GM10266 (cell line): Measurements from ENCODE around the gene WDR73.

ENCODE experiments used
- DNase-seq: peaks from one replicate; pipeline ENCODE4 v3.0.0; 2012; ENCODE audit errors: extremely low spot score
- TF ChIP-seq, protein P1 (sequence below): IDR thresholded peaks from 2 replicates; pipeline ENCODE4 v1.5.1; 2012; ENCODE audit warnings: mild to moderate bottlenecking, low read depth; ENCODE audit not compliant: control insufficient read depth, insufficient read depth; ENCODE audit errors: missing control alignments

Gene WDR73

DNA sequence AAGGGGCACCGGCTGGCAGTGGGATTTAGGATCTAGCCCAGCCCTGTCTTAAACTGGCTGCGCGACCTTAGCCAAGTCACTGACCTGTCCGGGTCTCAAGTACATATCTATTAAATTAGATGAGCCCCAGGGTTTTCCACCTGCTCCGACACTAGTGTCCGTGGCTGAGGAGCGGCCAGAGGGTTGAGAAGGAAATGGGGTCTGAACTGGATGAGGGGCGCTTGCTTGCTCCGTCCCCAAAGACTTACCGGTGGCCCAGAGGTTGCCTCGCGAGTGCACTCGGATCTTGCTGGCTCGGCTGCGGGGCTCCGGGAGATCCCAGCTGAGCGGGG, 3.6 kb upstream of the WDR73 start:
- DNase-seq = no peak
- TF ChIP-seq, protein P1, sequence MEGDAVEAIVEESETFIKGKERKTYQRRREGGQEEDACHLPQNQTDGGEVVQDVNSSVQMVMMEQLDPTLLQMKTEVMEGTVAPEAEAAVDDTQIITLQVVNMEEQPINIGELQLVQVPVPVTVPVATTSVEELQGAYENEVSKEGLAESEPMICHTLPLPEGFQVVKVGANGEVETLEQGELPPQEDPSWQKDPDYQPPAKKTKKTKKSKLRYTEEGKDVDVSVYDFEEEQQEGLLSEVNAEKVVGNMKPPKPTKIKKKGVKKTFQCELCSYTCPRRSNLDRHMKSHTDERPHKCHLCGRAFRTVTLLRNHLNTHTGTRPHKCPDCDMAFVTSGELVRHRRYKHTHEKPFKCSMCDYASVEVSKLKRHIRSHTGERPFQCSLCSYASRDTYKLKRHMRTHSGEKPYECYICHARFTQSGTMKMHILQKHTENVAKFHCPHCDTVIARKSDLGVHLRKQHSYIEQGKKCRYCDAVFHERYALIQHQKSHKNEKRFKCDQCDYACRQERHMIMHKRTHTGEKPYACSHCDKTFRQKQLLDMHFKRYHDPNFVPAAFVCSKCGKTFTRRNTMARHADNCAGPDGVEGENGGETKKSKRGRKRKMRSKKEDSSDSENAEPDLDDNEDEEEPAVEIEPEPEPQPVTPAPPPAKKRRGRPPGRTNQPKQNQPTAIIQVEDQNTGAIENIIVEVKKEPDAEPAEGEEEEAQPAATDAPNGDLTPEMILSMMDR = no peak

DNA sequence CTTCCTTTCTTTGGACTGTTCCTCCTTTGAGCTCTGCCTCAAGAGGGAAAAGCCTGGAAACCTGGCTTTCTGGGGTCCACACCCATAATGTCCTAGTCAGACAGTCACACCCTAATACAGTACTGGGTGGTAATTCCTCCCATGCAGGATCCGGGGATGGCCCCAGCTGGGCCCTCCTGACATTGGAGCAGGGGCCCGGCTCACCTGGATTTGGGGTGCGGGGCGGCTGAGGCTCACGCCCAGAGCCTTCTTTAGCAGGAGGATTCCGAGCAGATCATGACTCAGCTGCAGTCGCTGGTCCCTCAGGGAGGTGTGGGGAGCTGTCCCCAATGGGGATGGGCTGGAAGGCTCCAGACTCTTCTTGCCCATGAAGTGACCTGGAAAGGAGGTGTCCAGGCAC, 2.9 kb upstream of the WDR73 start:
- TF ChIP-seq, protein P1 = no peak
- DNase-seq = no peak

DNA sequence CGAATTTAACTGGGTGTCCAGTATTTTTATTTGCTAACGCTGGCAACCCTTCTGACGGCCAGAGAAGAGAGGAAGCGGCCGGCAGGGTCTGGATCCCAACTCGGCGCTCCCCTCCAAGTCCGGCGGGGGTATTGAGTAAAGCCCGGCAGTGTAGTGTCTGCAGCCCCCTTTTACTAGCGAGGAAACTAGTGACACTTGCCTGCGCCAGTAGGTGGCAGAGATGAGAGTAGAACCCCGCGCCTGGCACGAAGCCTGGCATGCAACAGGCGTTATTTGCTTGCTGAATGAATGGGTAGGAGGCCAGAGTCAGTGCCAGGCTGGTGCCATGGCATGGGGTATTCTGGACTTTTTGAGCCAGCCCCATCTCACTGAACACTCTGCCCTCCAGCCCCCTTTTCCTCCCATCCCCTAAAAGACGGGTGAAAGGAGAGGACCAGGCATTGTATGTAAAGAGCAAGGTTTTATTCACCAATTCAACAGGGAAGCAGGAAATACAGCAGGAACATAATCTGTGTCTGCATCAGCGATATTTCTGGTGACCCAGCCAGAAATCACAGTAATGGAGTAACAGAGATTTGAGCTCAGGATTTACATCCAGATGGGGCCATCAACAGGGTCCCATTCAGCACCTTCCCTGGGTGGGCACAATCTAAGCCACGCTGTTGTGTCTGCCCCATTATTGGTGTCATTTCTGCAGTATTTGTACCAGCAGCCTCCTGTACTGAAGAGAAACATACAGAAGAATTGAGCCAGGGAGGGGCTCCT, 788 bp upstream of the WDR73 start:
- TF ChIP-seq, protein P1 = peak; percentile 73
- peak; percentile 66 for DNase-seq

- TF ChIP-seq, protein P1 = no peak
- no peak for DNase-seq
Measured at GRCh38 chr15:84653584-84653909, 536 bp downstream of the WDR73 start.

DNA sequence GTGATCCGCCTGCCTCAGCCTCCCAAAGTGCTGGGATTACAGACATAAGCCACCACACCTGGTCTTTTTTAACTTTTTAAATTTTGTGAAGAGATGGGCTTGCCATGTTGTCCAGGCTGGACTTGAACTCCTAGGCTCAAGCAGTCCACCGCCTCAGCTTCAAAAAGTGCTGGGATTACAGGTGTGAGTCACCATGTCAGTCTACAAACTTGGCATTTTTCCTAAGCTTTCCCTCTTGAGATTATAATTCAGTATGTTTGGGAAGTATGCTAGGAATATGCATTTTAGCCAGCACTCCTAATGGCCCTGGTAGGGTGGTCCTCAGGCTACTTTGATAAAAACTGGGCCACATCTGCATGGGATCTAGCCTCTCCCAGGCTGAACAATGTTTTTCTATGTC, 4.4 kb downstream of the WDR73 start:
- TF ChIP-seq, protein P1 = no peak
- DNase-seq = no peak

GRCh38 chr15:84648539-84648938, 5.5 kb downstream of the WDR73 start:
- no peak for DNase-seq
- TF ChIP-seq, protein P1 = no peak

DNA sequence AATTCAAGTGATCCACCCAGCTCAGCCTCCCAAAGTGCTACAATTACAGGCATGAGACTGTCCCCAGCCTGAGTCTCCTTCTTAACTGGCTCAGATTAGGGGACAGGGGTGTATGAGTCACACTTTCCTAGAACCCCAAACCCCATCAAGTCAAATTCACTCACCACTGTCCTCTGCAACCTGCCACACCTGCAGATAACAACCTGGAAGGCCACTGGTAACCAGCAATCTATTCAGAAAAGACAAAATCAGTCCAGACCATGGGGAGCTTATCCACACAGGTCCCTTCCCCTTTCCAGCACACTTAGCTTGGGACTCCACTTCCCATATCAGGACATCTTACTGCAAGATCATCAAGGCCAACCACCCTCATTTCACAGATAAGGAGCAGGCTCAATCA, 6.4 kb downstream of the WDR73 start:
- TF ChIP-seq, protein P1 = no peak
- no peak for DNase-seq
